ENCODE results near the gene SOX13. TPM values are rescaled to one million over a fixed set of nuclear protein-coding genes. Genes with fewer than 3 reads are reported as not detected.

The SOX13 gene
- total and polyA plus RNA-seq, 10 of the 15 experiments (the other 5 are each of a cell fraction or from before 2014, with no cell fraction given): 0.04 to 0.31 (median 0.11) TPM; not detected in 7

GRCh38 chr1:204091787-204092312 lies 18.9 kb downstream of the SOX13 start:
- no peak for TF ChIP-seq HCFC1 (IDR thresholded peaks at IDR 0.05; ENCODE audit: low read length)
- 0% methylated on average over 5 of the region's 5 CpGs for WGBS (ENCODE audit: insufficient coverage, insufficient replicate concordance, low lambda C conversion rate, missing lambda C conversion rate)
- H3K36me3 ChIP-seq (ENCODE audit: control insufficient read depth in 2 of 2, insufficient read depth in 2 of 2, low read length in 1 of 2): no peaks in the 10 kb centered on the region
- CTCF ChIA-PET: interaction anchor here (1.0 to 1.8 kb wide), 3 partner anchors 12 to 37 kb away, joined by 3 to 6 read pairs (median 4); no protein-coding TSS in a partner anchor
- POLR2A ChIA-PET: interaction anchor here (1.3 kb wide), 1 partner anchor 16 kb away, joined by 3 read pairs; no protein-coding TSS in a partner anchor
- ATAC-seq: no peak
- BruUV-seq (replicated peaks): no TSS peak
- H3K27ac ChIP-seq (ENCODE audit: control insufficient read depth, insufficient read depth): no peak overlapping the region
- DNase-seq (ENCODE audit: low read depth, low spot score): no peak
- H3K27me3 ChIP-seq (replicated peaks in 1 of 2; ENCODE audit: control insufficient read depth in 2 of 2, insufficient read depth in 2 of 2, low read length in 1 of 2): no peaks in the 10 kb centered on the region; a peak in 1 of 4 replicates
- H2AFZ ChIP-seq (ENCODE audit: control insufficient read depth, low read depth, low read length): no peak overlapping the region
- H3K9me3 ChIP-seq (replicated peaks; ENCODE audit: control insufficient read depth, insufficient read depth, low read length): no peaks in the 10 kb centered on the region
- no peak overlapping the region for H3K4me2 ChIP-seq (ENCODE audit: control insufficient read depth, insufficient read depth)
- no peaks in the 10 kb centered on the region for H3K4me1 ChIP-seq (ENCODE audit: control insufficient read depth, insufficient read depth, low read length)
- no peak overlapping the region for H3K4me3 ChIP-seq
- in situ Hi-C loops (cut with MboI) (no loop called here), intact Hi-C loops (cut with micrococcal nuclease; ENCODE audit: unreplicated experiment) (no loop called here)
- FAIRE-seq: no peak
- SMC1A ChIA-PET (ENCODE audit: uncharacterized antibody, unreplicated experiment): interaction anchor here (0.6 to 1.1 kb wide), 2 partner anchors 15 to 76 kb away, joined by 3 read pairs; no protein-coding TSS in a partner anchor
- RAD21 ChIA-PET (ENCODE audit: unreplicated experiment): interaction anchor here (1.4 to 2.0 kb wide), 2 partner anchors 11 to 14 kb away, joined by 3 to 5 read pairs; no protein-coding TSS in a partner anchor
- H3K9ac ChIP-seq (ENCODE audit: control insufficient read depth, insufficient read depth, low read length): no peak overlapping the region
- H3K79me2 ChIP-seq (ENCODE audit: control insufficient read depth, insufficient read depth, low read length): no peaks in the 10 kb centered on the region
- no peaks in the 10 kb centered on the region for H4K20me1 ChIP-seq (ENCODE audit: control insufficient read depth, insufficient read depth)

GRCh38 chr1:204092632-204093420 lies 19.9 kb downstream of the SOX13 start:
- in situ Hi-C loops (cut with MboI) (no loop called here), intact Hi-C loops (cut with micrococcal nuclease; ENCODE audit: unreplicated experiment) (no loop called here)
- SMC1A ChIA-PET (ENCODE audit: uncharacterized antibody, unreplicated experiment): interaction anchor here (1.0 kb wide), 1 partner anchor 10 kb away, joined by 3 read pairs; no protein-coding TSS in a partner anchor
- Histone ChIP-seq H3K36me3 (ENCODE audit: control insufficient read depth in 2 of 2, insufficient read depth in 2 of 2, low read length in 1 of 2) (no peaks in the 10 kb centered on the region), H3K4me1 (ENCODE audit: control insufficient read depth, insufficient read depth, low read length) (no peaks in the 10 kb centered on the region), H3K4me2 (ENCODE audit: control insufficient read depth, insufficient read depth) (no peak overlapping the region), H3K27me3 (replicated peaks in 1 of 2; ENCODE audit: control insufficient read depth in 2 of 2, insufficient read depth in 2 of 2, low read length in 1 of 2) (no peaks in the 10 kb centered on the region; a peak in 1 of 4 replicates), H3K27ac (ENCODE audit: control insufficient read depth, insufficient read depth) (no peak overlapping the region), H3K9ac (ENCODE audit: control insufficient read depth, insufficient read depth, low read length) (no peak overlapping the region), H4K20me1 (ENCODE audit: control insufficient read depth, insufficient read depth) (no peaks in the 10 kb centered on the region), H2AFZ (ENCODE audit: control insufficient read depth, low read depth, low read length) (no peak overlapping the region), H3K4me3 (no peak overlapping the region), H3K9me3 (replicated peaks; ENCODE audit: control insufficient read depth, insufficient read depth, low read length) (no peaks in the 10 kb centered on the region), H3K79me2 (ENCODE audit: control insufficient read depth, insufficient read depth, low read length) (no peaks in the 10 kb centered on the region)
- WGBS (ENCODE audit: insufficient coverage, insufficient replicate concordance, low lambda C conversion rate, missing lambda C conversion rate): 39% methylated on average over 12 of the region's 12 CpGs
- no peak for DNase-seq (ENCODE audit: low read depth, low spot score)
- BruUV-seq (replicated peaks): no TSS peak
- FAIRE-seq: no peak
- CTCF ChIA-PET: interaction anchor here (0.6 to 1.8 kb wide), 5 partner anchors 11 to 42 kb away, joined by 3 to 6 read pairs (median 3); no protein-coding TSS in a partner anchor
- POLR2A ChIA-PET: interaction anchor here (1.0 kb wide), 1 partner anchor 13 kb away, joined by 3 read pairs; no protein-coding TSS in a partner anchor
- RAD21 ChIA-PET (ENCODE audit: unreplicated experiment): interaction anchor here (1.1 to 2.0 kb wide), 2 partner anchors 10 to 15 kb away, joined by 3 to 5 read pairs; no protein-coding TSS in a partner anchor
- ATAC-seq: peak; percentile 58
- TF ChIP-seq CBX5 (IDR thresholded peaks at IDR 0.05; ENCODE audit: low read depth) (no peak), PAX8 (IDR thresholded peaks at IDR 0.05) (no peak), ZNF217 (IDR thresholded peaks at IDR 0.05) (0 out of 2 replicates have a peak, but pooled peaks have one; percentile 46), CTCF (IDR thresholded peaks at IDR 0.05 in 2 of 3, conservative IDR thresholded peaks at IDR 0.05 in 1 of 3; ENCODE audit: control insufficient read depth in 2 of 3, extremely low read depth in 1 of 3, insufficient read depth in 1 of 3, low read depth in 3 of 3, low read length in 3 of 3) (no peak), IKZF1 (conservative IDR thresholded peaks at IDR 0.05) (0 out of 2 replicates have a peak, but pooled peaks have one; percentile 2), PAX5 (IDR thresholded peaks at IDR 0.05; ENCODE audit: borderline replicate concordance, low read depth, low read length) (no peak)
